HCT116 (cell line): ENCODE results near the gene RAPGEF1.

Experiments used
- CBX3 ChIP-seq: IDR thresholded peaks from 2 replicates; pipeline ENCODE4 v1.6.1; 2012; ENCODE audit warnings: low read depth
- CTCF ChIP-seq, 3 experiments: fragments of 200-600 bp in 1 of 3; sonication (generic) in 1 of 3; IDR thresholded peaks in 2 of 3; conservative IDR thresholded peaks in 1 of 3; 2 replicates each; pipeline ENCODE4 v1.5.1; 2012 to 2017; ENCODE audit warnings: low read depth in 2 of 3, low read length in 2 of 3, antibody characterized with exemption in 1 of 3, borderline replicate concordance in 1 of 3, control low read depth in 1 of 3, mild to moderate bottlenecking in 1 of 3, mixed read lengths in 1 of 3, mixed run types in 1 of 3, moderate library complexity in 1 of 3; ENCODE audit not compliant: insufficient read depth in 1 of 3
- ELF1 ChIP-seq: IDR thresholded peaks from 2 replicates; pipeline ENCODE4 v1.6.1; 2012; ENCODE audit warnings: low read depth, borderline replicate concordance
- MAX ChIP-seq: IDR thresholded peaks from 2 replicates; pipeline ENCODE4 v1.6.1; 2012
- POLR2A ChIP-seq: IDR thresholded peaks from 2 replicates; pipeline ENCODE4 v1.7.0; 2011; ENCODE audit warnings: borderline replicate concordance; ENCODE audit not compliant: insufficient read depth, insufficient read length; ENCODE audit errors: extremely low read depth
- POLR2AphosphoS5 ChIP-seq: IDR thresholded peaks from 2 replicates; pipeline ENCODE4 v1.6.1; 2011; ENCODE audit warnings: mild to moderate bottlenecking, low read depth, low read length, moderate library complexity
- SP1 ChIP-seq: IDR thresholded peaks from 2 replicates; pipeline ENCODE4 v1.6.1; 2012; ENCODE audit warnings: low read depth
- ZBTB33 ChIP-seq: IDR thresholded peaks from 2 replicates; pipeline ENCODE4 v1.6.1; 2011; ENCODE audit warnings: mild to moderate bottlenecking, low read length, moderate library complexity; ENCODE audit not compliant: insufficient replicate concordance; ENCODE audit errors: extremely low read depth
- ZNF274 ChIP-seq: fragments of 200-500 bp; sonication (Bioruptor generic); IDR thresholded peaks from 2 replicates; pipeline ENCODE4 v1.6.1; 2014; ENCODE audit warnings: mild to moderate bottlenecking, low read depth, low read length, inconsistent platforms

- TF ChIP-seq ZNF274: no peak
- TF ChIP-seq CTCF (IDR thresholded peaks at IDR 0.05 in 2 of 3, conservative IDR thresholded peaks at IDR 0.05 in 1 of 3; ENCODE audit: borderline replicate concordance in 1 of 3, insufficient read depth in 1 of 3, low read depth in 2 of 3, low read length in 2 of 3): no peak
- TF ChIP-seq POLR2AphosphoS5: no peak
- no peak for TF ChIP-seq ZBTB33
- TF ChIP-seq SP1: no peak
- TF ChIP-seq POLR2A: no peak
- no peak for TF ChIP-seq CBX3
- TF ChIP-seq MAX: no peak
- no peak for TF ChIP-seq ELF1
Observed at GRCh38 chr9:131692612-131693562, 47.0 kb downstream of the RAPGEF1 start.
